Activated CD4-positive, alpha-beta T cell treated with anti-CD3 and anti-CD28 coated beads for 1 hour (primary cell): Measurements from ENCODE around the gene ASB12.
"Not testable (repeated sequence)": the region's sequence is repeated elsewhere in the genome, so short reads cannot be mapped to it uniquely, and the experiment has no call there.

ENCODE experiments used
- DNase-seq: peaks from one replicate; pipeline ENCODE4 v3.0.0-alpha.2; 2020

ASB12 gene, protein sequence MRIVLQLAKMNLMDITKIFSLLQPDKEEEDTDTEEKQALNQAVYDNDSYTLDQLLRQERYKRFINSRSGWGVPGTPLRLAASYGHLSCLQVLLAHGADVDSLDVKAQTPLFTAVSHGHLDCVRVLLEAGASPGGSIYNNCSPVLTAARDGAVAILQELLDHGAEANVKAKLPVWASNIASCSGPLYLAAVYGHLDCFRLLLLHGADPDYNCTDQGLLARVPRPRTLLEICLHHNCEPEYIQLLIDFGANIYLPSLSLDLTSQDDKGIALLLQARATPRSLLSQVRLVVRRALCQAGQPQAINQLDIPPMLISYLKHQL

DNA sequence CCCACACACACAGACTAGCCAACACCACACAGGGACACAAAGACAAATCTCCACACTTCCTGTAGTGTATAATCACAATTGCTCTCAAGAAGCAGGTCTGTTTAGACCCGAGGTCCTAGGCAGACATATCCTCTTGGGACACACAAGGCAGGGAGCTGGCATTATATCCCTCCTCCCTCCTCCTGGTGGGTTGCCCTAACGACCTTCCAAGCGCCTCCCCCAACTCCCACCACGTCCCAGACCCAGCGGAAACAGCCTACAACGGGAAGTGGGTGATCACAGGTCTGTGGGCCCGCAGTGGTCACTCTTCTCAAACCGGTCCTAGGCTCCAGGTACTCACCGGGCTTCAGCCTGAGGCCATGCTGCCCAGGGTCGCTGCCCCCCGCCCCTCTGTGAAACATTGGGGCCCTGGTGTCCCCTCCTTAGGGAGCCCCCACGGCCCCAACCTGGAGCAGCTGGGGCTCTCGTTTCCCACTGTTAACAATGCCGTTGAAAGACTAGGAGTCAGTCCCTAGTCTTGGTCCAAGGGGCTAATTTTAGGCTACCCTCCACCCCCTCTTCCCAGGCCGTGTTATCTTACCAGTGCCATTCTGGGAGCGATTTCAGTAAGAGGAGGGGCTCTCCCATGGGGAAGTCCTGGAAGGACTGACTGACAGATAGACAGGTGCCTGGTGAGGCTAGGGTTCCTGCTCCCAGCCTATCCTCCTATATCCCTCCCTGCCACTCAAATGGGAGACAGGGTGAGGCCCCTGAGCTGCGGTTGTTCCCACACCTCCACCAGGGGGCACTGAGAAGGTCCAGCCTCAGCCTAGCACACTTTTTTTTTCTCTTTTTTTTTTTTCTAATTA is at the start of gene ASB12:
ASB12 (minus strand) TSS at position 485 of the 848 bp plus-strand sequence. CDS start 4,957 bp downstream, outside the sequence.
- no peak for DNase-seq

DNA sequence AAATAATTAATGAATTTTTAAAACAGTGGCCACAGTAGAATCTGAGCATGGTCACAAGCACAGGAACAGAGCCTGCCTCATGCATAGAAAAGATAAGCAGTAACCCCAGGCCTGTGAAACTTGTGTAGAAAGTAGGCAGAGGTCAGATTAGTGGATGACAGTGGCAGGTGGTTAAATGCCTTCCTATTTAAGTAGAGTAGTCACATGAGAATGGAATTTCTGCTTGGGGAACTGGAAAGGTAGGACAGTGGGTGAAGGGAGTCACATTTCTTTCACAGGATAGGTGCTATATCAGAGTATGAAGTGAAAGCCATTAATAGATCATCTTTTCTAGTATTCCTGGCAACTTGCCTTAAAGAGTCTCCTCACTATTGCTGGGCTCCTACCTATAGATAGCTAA is 34.9 kb upstream of the ASB12 start:
- DNase-seq: no peak

DNA sequence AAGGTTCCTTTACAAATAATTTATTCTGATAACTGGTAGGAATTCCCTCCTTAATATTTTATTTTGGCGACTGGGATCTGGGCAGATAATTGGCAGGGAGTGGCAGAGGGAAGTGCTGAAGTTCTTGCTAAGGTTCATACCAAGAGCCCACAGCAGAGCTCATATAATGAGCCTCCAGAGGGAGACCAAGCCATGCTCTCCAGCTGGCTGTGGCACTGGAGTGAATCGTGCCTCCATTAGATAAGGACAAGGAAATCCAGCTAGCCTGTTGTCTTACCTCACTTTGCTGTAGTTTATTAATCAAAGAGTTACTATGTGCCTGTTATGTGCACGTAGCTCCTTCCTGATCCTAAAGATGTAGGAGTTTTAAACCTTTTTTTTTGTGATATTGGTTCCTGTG is 1.3 kb downstream of the ASB12 start:
- no peak for DNase-seq

DNA sequence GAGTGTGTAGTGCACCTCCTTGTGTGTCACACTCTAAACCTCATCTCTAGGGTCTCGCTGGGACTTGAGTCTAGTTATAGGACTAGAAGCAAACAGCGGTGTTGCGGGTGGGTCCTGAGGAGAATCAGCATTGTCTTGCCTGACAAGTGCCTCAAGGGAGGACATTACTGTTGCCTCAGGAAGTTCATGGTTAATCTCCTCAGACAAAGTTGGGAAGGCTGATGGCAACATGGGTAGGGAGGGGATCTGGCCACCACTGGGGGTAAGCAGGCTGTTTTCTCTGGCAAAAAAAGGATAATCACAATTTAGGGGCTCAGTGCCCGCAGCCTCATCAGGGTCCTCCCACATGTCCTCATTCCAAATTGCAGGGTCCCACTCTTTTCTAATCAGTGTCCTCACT is 12.4 kb downstream of the ASB12 start:
- DNase-seq: no peak

DNA sequence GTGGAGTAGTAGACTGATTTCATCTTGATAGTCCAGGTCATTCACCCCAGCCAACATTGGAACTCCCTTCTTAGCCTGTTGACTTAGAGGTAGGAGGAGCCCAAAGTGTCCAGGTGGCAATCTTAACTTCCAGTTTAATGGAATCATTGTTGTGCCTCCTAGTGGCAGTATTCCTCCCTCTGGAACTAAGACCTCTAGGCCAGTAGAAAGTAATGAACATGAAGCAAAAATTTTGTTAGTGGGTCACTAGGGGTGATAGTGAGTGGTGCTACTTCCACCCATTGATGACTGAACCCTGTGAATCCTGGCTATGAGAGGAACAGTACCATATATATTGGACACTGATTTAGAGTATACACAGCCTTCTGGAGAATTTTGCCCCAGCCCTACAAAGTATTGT is 16.4 kb downstream of the ASB12 start:
- DNase-seq: not testable (repeated sequence)

DNA sequence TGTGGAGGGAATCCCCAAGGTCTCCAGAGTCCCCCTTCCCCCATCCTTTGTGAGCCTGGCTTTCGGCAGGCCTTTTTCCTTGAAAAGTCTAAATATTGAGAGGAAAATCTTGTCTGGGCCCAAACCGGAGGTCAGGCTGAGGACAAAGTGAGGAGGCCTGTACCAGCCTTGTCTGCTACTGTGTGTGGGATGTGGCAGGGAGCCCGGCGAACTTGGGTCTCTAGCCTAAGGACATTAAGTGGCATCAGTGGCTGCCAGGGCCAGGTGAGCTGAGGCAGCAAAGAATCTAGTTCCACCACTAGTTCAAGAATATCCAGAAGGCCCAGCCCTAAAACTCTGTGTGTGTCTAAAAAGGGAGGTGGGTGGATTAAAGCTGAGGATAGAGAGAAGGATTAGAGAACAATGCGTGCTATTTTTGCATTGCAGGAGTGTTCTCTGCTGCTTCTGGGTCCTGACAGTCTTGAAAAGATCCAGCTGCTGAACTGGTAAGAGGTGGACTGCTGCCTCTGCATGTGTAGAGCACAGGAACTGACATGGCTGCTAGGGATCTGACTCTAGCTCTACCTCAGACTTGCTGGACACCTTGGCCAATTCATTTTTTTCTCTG is 23.7 kb downstream of the ASB12 start:
- no peak for DNase-seq

DNA sequence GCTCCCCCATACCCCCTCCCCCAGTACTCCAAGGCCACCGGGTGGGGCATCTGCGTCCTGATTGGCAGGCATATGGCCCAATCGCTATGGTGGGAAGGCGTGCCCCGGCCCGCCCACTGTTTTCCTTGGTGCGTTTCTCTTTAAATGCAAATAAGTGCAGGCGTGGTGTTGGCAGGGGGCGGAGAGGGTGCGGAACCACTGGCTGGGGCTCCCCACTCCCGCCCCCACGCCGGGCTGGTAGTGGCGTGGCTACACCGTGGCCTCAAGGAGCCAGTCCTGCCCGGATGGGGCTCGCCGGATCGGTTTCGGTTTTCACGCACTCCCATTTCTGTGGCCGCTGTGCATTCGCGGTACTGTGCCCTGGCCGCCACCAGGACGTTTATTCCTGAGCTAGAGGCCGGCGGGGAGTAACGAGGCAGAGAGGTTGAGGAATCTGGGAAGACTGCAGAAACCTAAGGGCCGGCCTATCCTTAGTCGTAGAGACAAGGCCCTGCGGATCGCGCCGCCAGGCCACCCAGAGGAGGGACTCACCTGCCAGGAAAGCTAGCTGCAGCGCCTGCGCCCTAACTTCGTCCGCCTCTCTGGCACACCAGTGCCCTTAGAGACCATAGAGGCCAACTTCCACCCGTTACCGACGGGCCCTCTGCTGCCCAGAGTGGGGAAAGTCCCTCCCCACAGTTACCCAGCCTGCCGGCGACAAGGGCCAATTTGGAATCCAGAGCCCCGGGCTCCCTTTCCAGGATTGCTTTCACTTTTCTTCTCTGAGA is 24.5 kb downstream of the ASB12 start:
- peak; percentile 80 for DNase-seq

DNA sequence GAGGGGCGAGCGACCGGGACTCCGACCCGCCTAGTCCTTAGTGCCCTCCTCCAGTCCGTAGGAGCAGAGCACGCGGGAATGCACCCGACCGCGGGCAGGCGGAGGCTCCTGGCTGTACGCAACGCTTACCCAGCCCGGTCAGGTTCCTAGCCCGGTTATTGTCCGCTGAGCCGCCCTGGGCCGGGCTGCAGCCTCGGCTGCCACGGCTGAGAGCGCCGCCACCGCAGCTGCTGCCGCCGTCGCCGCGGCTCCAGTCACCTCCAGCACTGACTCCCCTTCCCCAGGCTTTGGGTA is 25.0 kb downstream of the ASB12 start, which contains the start of gene AMER1:
AMER1 (minus strand) TSS at position 268 of the 294 bp plus-strand sequence. CDS start 12,422 bp downstream, outside the sequence.
- no peak for DNase-seq

DNA sequence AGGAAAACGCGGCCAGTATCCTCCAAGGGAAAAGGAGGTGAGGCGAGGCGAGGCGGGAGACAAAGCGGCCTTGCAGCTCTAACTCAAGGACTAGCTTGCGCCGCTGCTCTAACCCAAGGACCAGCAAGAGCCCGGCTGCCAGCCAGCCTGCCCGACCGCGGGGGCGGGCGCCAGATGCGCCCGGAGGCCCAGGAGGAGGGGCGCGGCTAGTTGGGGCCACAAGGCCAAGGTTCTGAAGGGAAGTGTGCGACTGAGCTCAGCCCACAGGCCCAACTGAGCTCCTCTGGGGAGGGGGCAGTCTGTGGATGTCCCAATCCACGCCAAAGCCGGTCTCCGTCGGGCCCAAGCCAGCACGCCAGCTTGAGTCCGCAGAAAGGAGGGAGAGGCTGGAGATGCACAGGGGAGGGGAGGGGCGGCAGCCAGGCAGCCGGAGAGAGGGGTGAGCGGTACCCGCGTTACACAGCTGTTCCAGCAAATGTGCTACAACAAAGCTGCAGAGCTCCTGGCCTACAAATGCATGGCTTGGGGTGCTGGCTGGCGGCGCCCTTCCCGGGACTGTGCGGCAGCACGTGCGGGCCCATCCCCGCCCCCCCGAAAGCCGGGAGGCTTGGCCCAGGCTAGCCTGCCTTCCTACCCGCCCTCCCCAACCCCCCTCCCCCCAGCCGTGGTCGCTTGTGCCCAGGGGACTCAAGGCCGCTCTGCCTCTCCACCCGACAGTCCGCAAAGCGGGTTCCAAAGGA is 25.5 kb downstream of the ASB12 start:
- no peak for DNase-seq

DNA sequence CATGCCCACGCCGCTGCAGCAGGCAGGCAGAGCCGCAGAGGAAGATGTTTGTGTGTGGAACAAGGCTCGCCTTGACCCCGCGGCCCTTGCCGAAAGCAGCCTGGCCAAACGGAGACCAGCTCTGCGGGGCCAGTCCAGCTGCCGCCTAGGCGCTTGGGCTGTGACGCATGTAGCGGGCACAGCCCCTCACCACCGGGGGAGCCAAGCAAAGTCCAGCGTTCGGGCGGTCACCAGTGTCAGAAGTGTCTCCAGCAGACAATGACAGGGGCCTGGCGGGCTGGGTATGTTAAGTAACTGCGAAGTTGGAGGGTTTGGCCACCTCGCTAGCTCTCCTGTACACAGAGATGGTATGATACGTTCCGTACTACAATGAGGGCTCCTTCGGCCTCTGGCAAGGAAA is 26.2 kb downstream of the ASB12 start:
- DNase-seq: no peak

DNA sequence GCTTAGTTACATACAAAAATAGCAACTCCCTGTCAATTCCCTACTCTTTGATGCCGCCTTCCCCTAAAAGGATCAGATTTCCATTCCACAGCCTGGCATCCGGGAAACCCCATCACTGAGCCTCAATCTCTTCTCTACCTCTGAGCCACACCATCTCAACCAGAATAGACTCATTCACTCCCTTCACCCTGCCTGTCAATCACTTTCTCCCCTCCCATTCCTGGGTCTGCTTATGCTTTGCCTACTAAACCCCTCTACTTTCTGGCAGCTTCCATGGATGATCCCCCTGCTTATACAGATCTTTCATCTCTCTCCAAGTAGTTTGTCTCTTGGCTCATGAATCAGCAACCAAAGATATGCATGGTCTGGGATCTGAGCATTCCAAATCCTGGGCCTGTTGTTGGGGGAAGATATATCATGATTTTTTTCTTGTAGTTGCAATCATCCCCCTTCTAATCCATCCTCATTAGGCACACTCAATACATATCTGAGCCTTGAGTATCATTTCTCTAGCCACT is 27.5 kb downstream of the ASB12 start:
- no peak for DNase-seq

DNA sequence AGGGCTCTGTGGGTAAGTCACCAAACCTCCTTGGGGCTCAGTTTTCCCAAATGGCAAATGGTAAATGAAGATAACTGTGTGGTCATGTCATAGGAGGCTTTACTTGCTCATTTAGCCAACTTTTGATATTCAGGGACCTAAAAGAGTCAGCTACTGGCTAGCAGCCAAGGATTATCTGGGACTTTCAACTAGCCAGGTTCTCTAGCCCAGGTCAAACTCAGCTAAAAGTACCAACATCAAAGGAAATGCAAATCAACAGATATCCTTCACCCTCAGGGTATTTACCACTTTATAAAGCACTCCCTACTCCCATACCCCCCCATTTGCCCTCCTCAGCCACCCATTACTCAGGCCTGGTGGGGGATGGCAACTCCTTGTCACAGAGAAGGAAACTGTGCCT is 32.4 kb downstream of the ASB12 start:
- DNase-seq: no peak

DNA sequence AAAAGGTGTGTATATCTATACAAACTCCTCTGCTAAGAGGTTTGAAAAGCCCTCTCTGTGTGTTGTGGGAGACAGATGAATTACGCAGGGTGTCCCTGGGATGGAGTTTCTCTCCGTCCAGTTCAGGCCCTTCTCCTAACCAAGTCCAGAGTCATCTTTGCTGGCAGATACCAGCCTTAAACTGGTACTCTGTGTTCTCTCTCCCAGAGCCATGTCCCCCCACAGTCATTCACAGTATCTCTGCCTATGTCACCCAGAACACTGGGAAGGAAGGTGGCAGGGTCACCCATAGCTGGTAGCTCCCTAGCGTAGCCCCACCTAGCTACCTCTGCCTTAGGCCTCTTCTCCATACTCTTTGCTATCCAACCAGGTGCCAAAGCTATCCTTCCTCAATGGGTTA is 33.8 kb downstream of the ASB12 start:
- no peak for DNase-seq

DNA sequence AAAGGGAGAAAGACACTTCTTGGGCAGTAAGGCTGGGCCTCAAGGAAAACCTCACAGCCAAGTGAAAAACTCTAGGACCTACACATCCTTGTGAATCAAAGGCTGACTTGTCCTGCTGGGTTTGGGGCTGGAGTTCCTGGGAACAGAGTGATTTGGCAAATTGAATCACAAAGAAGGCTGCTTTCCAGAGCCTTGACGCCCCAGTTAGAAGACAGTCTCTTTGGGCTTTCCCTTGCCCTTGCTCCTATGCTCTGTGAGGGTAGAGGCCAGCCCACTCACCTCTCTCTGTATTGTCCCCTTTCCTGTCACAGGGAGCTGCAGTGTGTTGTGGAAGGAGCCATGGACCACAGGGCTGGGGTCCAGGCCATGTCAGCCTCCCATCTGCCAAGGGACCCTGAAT is 34.5 kb downstream of the ASB12 start:
- DNase-seq: no peak

DNA sequence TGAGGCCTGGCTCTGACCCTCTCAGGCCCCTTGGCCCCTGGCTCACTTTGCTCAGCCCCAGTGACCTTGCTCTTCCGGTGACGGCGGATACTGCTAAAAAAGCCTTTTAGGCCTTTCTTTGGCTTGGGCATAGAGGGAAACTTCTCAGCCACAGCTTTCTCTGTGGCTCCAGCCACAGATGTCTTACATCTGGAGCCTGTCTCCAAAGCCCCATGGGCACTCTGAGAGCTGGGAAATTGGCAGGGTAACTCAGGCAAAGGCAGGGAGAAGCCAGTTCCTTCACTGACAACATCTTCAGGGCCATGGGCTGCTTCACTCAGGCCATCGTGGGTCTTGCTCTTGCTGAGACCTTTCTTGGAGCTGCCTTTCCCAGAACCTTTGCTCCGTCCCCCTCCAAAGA is 37.7 kb downstream of the ASB12 start:
- DNase-seq: no peak

DNA sequence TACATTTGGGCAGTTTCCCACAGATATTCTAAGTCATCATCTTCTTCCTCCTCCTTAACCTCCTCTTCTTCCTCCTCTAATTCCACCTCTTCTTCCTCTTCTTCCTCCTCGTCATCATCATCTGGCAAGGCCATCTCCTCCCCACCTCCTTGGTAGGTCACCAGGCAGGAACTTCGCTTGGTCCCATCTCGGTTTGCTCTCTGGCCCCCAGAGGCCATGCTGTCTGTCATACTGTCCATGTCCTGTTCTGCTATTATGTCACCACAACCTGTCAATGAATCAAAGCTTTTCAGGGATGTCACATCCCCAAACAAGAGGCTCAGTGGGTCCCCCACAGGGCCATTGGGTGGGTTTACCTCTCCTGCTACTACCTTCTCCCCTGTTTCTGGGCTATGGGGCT is 38.4 kb downstream of the ASB12 start:
- DNase-seq: no peak

DNA sequence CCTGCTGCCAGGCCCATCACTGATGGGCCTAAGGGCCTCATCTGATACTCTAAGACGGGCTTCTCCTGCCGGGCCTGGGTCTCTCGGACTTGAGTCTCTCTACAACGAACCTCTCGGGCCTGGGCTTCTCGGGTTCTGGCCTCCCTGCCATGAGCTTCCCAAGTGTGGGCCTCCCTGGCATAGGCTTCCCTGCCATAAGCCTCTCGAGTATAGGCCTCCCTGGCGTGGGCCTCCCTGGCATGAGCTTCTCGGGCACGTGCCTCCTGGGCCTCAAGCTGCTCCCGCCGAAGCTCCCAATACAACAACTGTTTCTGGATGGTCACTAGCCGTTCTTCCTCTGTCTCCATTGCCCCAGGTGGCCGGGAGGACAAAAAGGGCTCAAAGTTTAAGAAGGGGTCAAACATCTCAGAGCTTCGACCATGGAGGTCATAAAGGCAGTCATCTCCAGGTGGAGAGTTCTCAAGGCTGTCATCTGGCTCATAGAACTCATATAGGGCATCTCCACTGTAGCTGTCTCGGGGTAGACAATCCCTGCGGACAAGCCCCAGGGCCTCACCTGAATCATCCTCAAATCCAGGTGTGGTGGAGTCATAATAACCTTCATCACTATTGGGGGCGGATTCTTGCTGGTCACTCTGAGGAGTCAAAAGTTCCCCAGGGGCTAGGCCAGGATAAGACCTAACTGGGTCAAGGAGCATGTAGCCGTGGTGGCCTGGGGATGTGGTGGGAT is 39.0 kb downstream of the ASB12 start:
- DNase-seq: no peak

DNA sequence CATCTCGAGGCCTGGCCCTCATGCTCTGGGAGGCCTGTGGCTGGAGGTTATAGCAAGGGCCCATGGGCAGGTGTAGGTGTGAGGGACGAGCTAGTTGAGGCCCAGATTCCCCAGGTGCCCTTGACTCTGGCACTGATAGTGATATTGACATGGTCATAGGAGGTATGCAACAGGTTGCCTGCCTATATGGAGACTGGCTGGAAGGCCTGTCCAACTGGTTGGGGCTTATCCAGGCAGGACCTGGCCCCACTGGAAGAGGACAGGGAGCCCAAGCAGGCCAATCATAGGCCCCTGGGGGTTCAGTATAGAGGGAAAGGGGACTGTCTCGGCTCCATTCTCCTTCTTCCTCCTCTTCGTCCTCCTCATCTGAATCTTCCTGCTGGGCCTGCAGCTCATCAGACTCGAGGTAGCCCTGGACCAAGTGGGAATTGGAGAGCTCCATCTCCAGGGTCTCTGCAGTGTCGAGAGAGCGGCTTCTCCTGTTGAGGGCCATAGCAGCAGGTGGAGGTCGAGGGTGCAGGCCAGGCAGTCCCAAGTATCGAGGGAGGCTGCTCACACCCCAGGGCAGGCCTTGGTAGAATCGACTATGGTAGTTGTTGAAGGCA is 40.2 kb downstream of the ASB12 start:
- DNase-seq: no peak

DNA sequence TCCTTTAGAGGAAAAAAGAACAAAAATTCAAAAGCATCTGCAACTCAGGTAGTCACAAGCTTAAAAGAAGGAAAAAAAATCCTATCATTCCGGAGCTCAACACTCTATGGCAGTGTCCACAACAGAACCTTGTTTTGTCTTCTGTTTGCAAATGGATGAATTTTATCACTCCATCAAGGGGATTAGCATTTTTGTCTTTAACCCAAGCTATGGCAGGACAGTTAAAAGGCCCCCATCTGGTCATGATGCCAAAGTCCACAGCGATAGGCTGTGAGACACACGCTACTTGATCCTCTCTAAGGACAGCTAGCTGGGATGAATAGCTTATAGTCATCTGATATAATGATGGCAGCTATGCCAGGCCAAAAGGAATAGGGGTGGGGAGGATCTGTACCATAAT is 41.5 kb downstream of the ASB12 start:
- DNase-seq: no peak

DNA sequence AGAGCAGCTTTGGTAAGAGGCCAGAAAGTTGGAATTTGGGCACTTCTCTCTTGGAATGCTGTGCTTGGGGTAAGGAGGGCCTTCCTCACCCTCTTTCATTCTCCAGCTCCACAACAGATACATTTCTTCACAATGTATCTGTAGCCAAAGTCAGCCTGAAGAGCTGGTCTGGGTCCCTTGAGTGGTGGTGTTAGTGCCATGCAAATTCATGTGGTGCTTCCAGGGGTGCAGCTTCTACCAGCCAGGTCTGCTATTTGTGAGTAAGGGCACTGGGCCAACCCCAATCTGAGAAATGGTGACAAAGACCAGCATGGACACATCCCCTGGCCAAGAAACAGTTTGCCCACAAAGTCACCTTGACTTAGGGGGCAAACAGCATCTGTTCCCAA is 42.7 kb downstream of the ASB12 start:
- no peak for DNase-seq
